DND-41 (cell line): ENCODE data around the gene TRIP11.

Experiments used
- EZH2 ChIP-seq: IDR thresholded peaks from 3 replicates; pipeline ENCODE4 v1.6.1; 2012; ENCODE audit warnings: borderline replicate concordance, low read depth, mild to moderate bottlenecking, moderate library complexity, low read length, inconsistent platforms; ENCODE audit not compliant: severe bottlenecking
- TF ChIP-seq, protein P1 (sequence below): IDR thresholded peaks from 2 replicates; pipeline ENCODE4 v1.5.1; 2012; ENCODE audit warnings: borderline replicate concordance, low read length, moderate library complexity, mild to moderate bottlenecking; ENCODE audit not compliant: poor library complexity, severe bottlenecking; ENCODE audit errors: extremely low read depth

DNA sequence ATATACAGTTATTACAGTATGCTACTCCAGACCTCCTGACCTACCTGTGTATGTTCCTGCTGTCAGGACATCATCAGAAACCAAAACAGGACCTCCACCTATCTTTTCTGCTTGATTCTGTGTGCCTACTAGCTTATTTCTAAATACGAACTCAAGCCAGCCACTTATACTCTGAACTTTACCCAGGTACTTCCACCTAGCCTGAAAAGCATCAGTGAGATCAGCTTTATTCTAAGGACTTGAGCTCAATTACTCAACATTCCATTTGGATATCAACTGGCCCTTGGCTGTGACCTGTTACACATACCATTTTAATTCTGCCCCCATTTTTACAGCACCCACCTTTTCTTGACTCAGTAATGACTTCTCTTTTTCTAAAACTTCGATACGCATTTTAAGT lies 29.2 kb downstream of the TRIP11 start:
- TF ChIP-seq, protein P1, sequence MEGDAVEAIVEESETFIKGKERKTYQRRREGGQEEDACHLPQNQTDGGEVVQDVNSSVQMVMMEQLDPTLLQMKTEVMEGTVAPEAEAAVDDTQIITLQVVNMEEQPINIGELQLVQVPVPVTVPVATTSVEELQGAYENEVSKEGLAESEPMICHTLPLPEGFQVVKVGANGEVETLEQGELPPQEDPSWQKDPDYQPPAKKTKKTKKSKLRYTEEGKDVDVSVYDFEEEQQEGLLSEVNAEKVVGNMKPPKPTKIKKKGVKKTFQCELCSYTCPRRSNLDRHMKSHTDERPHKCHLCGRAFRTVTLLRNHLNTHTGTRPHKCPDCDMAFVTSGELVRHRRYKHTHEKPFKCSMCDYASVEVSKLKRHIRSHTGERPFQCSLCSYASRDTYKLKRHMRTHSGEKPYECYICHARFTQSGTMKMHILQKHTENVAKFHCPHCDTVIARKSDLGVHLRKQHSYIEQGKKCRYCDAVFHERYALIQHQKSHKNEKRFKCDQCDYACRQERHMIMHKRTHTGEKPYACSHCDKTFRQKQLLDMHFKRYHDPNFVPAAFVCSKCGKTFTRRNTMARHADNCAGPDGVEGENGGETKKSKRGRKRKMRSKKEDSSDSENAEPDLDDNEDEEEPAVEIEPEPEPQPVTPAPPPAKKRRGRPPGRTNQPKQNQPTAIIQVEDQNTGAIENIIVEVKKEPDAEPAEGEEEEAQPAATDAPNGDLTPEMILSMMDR: no peak
- no peak for TF ChIP-seq EZH2
